Activated CD4-positive, alpha-beta memory T cell treated with anti-CD3 and anti-CD28 coated beads, Interleukin-2, amount 10 ng/mL, durations not matched to agents 7 days and 5 days (primary cell): ENCODE measurements around the gene SEMA3G. TPM values are rescaled to one million over a fixed set of nuclear protein-coding genes. Genes with fewer than 3 reads are reported as not detected.

ENCODE experiments used
- CTCF ChIA-PET: fragments of 350-600 bp; sonication (Branson Sonifier 250); formaldehyde crosslinking; loops from one replicate; lab custom pipeline; 2021; ENCODE audit warnings: antibody characterized with exemption, inconsistent platforms; lab: Charles Lee
- POLR2A ChIA-PET: fragments of 350-600 bp; sonication (Branson Sonifier 250); formaldehyde crosslinking; loops from one replicate; lab custom pipeline; 2021; ENCODE audit warnings: antibody characterized with exemption; lab: Charles Lee
- DNase-seq: peaks from one replicate; pipeline ENCODE4 v3.0.0-alpha.2; 2020
- H3K27ac Mint-ChIP-seq: one replicate; pipeline ENCODE4 v1.8.0; 2021; ENCODE audit warnings: mild to moderate bottlenecking, mixed read lengths
- H3K27me3 Mint-ChIP-seq: one replicate; pipeline ENCODE4 v1.8.0; 2021; ENCODE audit warnings: mixed read lengths
- H3K36me3 Mint-ChIP-seq: one replicate; pipeline ENCODE4 v1.8.0; 2021; ENCODE audit warnings: low read depth, mixed read lengths
- H3K4me1 Mint-ChIP-seq: one replicate; pipeline ENCODE4 v1.8.0; 2021; ENCODE audit warnings: mixed read lengths
- H3K4me3 Mint-ChIP-seq: one replicate; pipeline ENCODE4 v1.8.0; 2021; ENCODE audit warnings: mild to moderate bottlenecking, mixed read lengths
- H3K9me3 Mint-ChIP-seq: one replicate; pipeline ENCODE4 v1.8.0; 2021; ENCODE audit warnings: mixed read lengths
- total RNA-seq, 2 experiments: library from RNA; stranded (reverse); gene quantifications; one replicate each; pipeline ENCODE4 v1.2.3, GENCODE V29; 2021

The SEMA3G gene
- total RNA-seq, 2 experiments from 2014 or later: 0.18 to 0.20 TPM

DNA sequence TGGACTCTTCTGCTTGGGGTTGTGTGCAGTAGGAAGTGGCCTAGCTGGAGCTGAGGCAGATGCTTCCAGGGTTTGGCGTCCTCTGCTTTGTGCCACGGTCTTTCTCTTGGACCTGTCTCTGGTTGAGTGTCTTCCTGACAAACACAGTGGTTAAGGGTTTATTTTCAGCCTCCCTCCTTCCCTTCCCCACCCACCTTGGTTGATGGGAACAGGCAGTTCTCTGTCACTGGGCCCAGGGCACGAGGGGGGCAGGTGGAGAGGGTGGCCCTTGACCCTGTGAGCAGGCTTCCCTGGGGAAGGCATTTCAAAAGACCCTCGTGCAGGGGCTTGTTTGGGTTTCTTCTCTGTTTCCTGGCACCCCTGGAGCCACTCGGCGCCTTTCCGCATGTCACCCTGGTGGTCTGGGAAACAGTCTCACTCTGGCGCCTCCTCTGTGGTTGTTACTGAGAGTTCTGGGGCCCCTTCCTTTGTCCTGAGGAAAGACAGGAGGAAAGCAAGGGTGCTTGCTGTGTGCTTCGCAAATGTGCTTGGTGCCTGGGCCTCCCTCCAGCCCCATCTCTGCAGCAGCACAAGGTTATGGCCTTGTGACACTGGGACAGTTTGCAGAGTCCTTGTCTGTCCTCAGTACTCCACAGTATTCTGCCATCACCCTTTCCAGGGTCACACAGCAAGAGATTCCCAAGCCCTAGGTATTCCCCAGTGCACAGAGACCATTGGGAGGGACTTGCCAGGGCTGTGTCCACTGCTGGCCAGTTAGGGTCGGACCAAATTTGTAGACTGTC, 40.0 kb upstream of the SEMA3G start:
- no peak for DNase-seq
- H3K36me3 Mint-ChIP-seq: peaks cover 25% of the 10 kb centered on the region
- ChIA-PET CTCF (no interaction called here), POLR2A (no interaction called here)
- no peaks in the 10 kb centered on the region for H3K27me3 Mint-ChIP-seq
- H3K9me3 Mint-ChIP-seq: no peaks in the 10 kb centered on the region
- no peak overlapping the region for H3K27ac Mint-ChIP-seq
- no peak overlapping the region for H3K4me3 Mint-ChIP-seq
- H3K4me1 Mint-ChIP-seq: no peaks in the 10 kb centered on the region

DNA sequence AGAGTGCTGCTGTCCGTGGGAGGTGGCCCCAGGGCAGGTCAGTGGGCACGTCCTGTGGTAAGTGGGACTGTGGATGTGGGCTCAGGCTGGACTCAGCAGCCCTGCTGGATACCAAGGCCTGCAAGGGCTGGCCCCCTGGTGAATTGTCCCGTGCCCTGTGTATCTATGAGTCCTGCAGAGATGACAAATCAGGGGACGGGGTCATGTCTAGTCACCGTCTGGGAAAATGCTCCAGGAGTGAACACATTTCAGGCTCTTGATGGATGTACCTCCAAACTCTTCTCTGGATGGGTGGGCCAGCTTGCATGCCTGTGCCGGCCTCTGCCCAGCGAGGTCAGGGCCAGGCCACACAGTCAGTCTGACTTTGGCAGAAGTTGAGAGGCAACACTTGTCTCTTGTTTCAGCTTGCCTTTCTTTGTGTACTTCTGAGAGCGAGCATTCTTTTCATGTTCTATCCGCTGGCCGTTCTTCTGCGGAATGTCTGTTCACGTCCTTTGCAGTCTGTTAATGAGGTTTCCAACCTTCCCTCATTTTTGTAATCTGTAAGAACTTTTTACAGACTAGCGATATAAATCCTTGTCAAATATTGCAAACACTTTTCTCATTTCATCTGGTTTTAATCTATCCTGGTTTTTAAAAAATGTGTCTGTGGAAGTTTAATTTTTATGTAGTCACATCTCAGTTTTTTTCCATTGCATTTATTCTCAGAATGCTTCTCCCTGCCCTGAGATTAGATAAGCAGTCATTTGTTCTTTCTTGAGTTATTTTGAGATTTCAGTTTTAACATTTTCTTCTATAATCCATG, 38.9 kb upstream of the SEMA3G start:
- POLR2A ChIA-PET: no interaction called here
- Mint-ChIP-seq H3K27me3 (no peaks in the 10 kb centered on the region), H3K4me3 (no peak overlapping the region), H3K4me1 (no peaks in the 10 kb centered on the region), H3K9me3 (no peaks in the 10 kb centered on the region), H3K27ac (no peak overlapping the region), H3K36me3 (peaks cover 31% of the 10 kb centered on the region)
- no peak for DNase-seq
- CTCF ChIA-PET: no interaction called here

GRCh38 chr3:52483081-52483480, 38.2 kb upstream of the SEMA3G start:
- CTCF ChIA-PET: no interaction called here
- no peaks in the 10 kb centered on the region for H3K4me1 Mint-ChIP-seq
- POLR2A ChIA-PET: no interaction called here
- H3K36me3 Mint-ChIP-seq: peaks cover 36% of the 10 kb centered on the region
- H3K9me3 Mint-ChIP-seq: no peaks in the 10 kb centered on the region
- H3K27ac Mint-ChIP-seq: no peak overlapping the region
- no peak overlapping the region for H3K4me3 Mint-ChIP-seq
- DNase-seq: no peak
- H3K27me3 Mint-ChIP-seq: no peaks in the 10 kb centered on the region

DNA sequence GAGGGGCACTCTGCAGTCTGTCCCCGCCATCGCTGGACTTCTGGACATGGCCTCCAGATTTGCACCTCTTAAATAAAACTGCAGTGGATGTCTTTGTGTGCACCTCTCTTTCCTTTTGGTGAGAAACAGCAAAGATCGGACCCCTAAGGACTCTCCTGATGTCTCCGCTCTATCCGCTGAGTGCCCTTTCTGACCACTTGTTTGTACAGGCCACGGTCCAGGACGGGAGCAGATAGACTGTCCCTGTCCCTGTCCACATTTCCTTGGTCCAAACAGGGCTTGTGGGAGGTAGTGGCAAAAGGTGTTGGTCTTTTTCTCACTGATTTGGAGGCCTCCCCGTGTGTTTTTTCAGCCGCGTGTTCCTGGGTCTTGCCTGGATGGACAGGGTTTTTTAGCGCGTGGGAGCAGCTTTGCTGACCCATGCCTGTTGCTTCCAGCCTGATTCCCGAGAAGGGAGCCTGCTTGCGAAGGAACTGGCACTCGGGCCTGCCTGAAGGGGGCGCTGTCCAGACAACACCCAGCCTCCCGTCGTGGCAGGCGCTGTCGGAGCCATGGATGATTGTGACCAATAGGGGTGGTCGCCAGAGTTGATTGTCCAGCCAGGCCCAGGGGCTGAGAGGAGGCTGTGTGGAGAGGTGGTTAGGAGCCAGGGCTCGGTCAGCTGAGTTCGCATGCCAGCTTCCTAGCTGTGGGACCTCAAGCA, 37.1 kb upstream of the SEMA3G start:
- ChIA-PET POLR2A (no interaction called here), CTCF (interaction anchor here (1.0 kb wide), 1 partner anchor 25 kb away, joined by 3 read pairs; no protein-coding TSS in a partner anchor)
- Mint-ChIP-seq H3K27ac (no peak overlapping the region), H3K27me3 (no peaks in the 10 kb centered on the region), H3K9me3 (no peaks in the 10 kb centered on the region), H3K4me3 (no peak overlapping the region), H3K4me1 (no peaks in the 10 kb centered on the region), H3K36me3 (peaks cover 39% of the 10 kb centered on the region)
- DNase-seq: no peak

- CTCF ChIA-PET: interaction anchor here (1.0 kb wide), 1 partner anchor 24 kb away, joined by 3 read pairs; no protein-coding TSS in a partner anchor
- POLR2A ChIA-PET: no interaction called here
- no peak overlapping the region for H3K27ac Mint-ChIP-seq
Observed at GRCh38 chr3:52480768-52481715, 36.1 kb upstream of the SEMA3G start.

GRCh38 chr3:52479877-52480575, 35.1 kb upstream of the SEMA3G start:
- no peak for DNase-seq
- H3K9me3 Mint-ChIP-seq: no peaks in the 10 kb centered on the region
- no peak overlapping the region for H3K4me3 Mint-ChIP-seq
- ChIA-PET CTCF (no interaction called here), POLR2A (no interaction called here)
- H3K27me3 Mint-ChIP-seq: no peaks in the 10 kb centered on the region
- H3K4me1 Mint-ChIP-seq: no peaks in the 10 kb centered on the region
- H3K27ac Mint-ChIP-seq: no peak overlapping the region
- H3K36me3 Mint-ChIP-seq: peaks cover 41% of the 10 kb centered on the region

More at GRCh38 chr3:52480768-52481715, 36.1 kb upstream of the SEMA3G start:
- Mint-ChIP-seq H3K4me1 (no peaks in the 10 kb centered on the region), H3K27me3 (no peaks in the 10 kb centered on the region), H3K4me3 (no peak overlapping the region), H3K9me3 (no peaks in the 10 kb centered on the region), H3K36me3 (peaks cover 43% of the 10 kb centered on the region)
- DNase-seq: no peak

DNA sequence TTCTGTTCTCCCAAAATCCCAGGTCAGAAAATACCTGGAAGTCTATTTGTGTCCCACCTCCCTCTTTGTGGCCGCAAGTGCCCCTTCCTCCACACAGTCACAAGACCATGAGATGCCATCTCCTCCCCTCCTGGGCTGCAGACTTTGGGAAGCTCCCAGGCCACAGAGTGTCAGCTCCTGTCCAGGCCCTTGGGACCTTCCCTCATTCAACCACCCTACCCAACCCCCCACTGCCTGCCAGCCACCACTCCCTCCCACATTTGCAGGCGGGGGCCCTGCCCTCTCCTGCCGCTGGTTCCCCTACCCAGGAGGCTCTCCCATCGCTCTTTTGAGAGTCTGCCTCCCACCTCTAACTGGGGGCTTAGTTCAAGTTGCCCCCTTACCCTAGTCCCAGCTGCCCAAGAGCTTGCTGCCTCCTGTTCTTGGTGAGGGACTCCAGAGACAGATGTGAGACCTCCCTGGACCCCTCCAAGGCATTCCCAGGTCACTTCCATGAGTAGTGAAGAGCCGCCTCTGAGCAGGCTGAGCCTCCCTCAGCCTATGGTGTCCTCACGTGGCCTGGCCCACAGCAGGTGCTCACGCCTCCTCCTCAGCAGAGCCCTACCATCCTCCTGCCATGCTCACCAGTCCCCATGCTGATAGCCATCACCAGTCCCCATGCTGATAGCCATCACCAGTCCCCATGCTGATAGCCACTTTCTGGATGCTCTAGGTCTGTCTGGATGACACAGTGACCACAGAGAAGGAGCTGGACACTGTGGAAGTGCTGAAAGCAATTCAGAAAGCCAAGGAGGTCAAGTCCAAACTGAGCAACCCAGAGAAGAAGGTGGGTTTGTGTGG, 34.4 kb upstream of the SEMA3G start:
- no peak overlapping the region for H3K4me3 Mint-ChIP-seq
- H3K27ac Mint-ChIP-seq: no peak overlapping the region
- ChIA-PET POLR2A (no interaction called here), CTCF (no interaction called here)
- DNase-seq: no peak
- peaks cover 46% of the 10 kb centered on the region for H3K36me3 Mint-ChIP-seq
- no peaks in the 10 kb centered on the region for H3K9me3 Mint-ChIP-seq
- H3K27me3 Mint-ChIP-seq: no peaks in the 10 kb centered on the region
- no peaks in the 10 kb centered on the region for H3K4me1 Mint-ChIP-seq

DNA sequence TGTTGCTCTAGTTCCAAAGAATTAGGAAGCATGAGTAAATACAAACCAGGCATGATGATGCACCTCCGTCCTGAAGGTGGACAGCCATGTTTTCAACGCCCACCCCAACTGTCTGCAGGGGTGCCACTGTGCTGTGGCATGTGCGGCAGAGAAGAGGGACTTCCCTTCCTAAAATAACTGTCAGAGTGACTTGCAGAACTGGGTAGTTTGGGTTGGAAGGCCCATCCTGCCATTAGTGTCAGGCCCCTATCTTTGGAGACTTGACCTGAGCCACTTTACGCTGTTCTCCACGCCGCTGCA, 32.8 kb upstream of the SEMA3G start:
- no peak for DNase-seq
- POLR2A ChIA-PET: no interaction called here
- H3K27me3 Mint-ChIP-seq: no peaks in the 10 kb centered on the region
- no peak overlapping the region for H3K27ac Mint-ChIP-seq
- no peaks in the 10 kb centered on the region for H3K4me1 Mint-ChIP-seq
- H3K4me3 Mint-ChIP-seq: no peak overlapping the region
- H3K9me3 Mint-ChIP-seq: no peaks in the 10 kb centered on the region
- H3K36me3 Mint-ChIP-seq: peaks cover 58% of the 10 kb centered on the region
- CTCF ChIA-PET: no interaction called here

DNA sequence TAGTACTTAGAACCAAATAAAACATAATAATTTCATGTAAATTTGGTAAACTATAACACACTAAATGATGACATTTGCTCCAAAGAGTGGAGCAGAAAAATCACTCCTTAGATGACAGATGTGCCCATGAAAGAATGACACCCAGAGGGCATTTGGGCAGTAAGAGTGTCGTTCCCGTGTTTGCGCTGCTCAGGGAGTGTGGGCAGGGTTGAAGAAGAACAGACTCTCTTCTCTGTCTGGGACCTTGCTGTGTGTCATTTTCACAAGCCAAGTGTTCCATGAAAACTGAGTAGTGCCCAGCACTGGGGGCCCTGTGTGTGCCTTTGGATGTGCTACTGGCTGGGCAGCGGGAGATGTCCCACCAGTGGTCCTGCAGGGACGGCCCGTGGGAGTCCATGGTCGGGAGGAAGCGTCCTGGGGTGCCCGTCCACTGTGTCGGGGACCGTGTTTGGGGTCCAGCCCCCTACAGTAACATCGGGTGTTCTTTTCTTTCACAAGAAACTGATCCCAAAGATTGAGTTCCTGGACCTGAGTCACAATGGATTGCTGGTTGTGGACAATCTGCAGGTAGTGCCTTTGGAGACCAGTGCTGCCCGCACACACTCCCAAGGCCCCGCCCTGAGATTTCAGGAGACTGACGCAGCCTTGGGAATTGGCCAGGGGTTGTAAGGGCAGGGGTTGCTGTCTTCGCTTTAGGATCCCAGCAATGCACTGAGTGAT, 32.3 kb upstream of the SEMA3G start:
- DNase-seq: no peak
- no peaks in the 10 kb centered on the region for H3K9me3 Mint-ChIP-seq
- no peak overlapping the region for H3K27ac Mint-ChIP-seq
- no peaks in the 10 kb centered on the region for H3K27me3 Mint-ChIP-seq
- CTCF ChIA-PET: no interaction called here
- POLR2A ChIA-PET: no interaction called here
- H3K36me3 Mint-ChIP-seq: peaks cover 59% of the 10 kb centered on the region
- no peak overlapping the region for H3K4me3 Mint-ChIP-seq
- no peaks in the 10 kb centered on the region for H3K4me1 Mint-ChIP-seq

DNA sequence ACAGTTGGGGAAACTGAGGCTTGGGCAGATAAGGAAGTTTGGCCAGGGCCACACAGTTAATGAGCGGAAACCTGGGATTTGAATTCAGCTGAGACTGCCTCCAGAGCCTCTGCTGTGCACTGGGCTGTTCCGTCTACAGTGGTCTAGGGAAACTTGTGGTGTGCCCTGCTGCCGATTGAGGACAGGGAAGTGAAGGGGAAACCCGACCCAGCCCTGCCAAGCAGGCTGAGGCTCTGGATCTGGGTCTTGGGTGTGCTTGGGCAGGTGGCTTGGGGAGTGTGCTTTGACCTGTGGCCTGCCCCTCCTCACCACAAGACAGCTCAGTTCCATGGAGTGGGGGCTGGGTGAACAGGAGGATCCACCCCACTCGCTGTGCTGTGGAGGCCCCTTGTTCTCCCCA, 28.1 kb upstream of the SEMA3G start:
- Mint-ChIP-seq H3K27ac (no peak overlapping the region), H3K9me3 (no peaks in the 10 kb centered on the region), H3K4me3 (no peak overlapping the region), H3K36me3 (peaks cover 37% of the 10 kb centered on the region), H3K4me1 (no peaks in the 10 kb centered on the region), H3K27me3 (no peaks in the 10 kb centered on the region)
- DNase-seq: no peak
- CTCF ChIA-PET: no interaction called here
- POLR2A ChIA-PET: no interaction called here
